ENCODE data around the gene SEMA6B. TPM values are rescaled to one million over a fixed set of nuclear protein-coding genes. Genes with fewer than 3 reads are reported as not detected.

The SEMA6B gene
- total and polyA plus RNA-seq, 2 of the 4 experiments (the other 2 are of a cell fraction) = 0.18 to 0.72 TPM

GRCh38 chr19:4583961-4584669 is 24.6 kb upstream of the SEMA6B start:
- intact Hi-C loops (cut with micrococcal nuclease) = no loop called here
- Histone ChIP-seq H3K4me3 (ENCODE audit: insufficient read depth, low read depth, low read length) (peak overlapping the region; percentile 33), H2BK20ac (ENCODE audit: low read depth, low read length) (no peak overlapping the region), H3K27me3 (ENCODE audit: control insufficient read depth, insufficient read depth, low read length) (peaks cover 60% of the 10 kb centered on the region), H3K18ac (ENCODE audit: low read depth, low read length) (no peak overlapping the region), H3K4me1 (ENCODE audit: control insufficient read depth, insufficient read depth, low read length) (peaks cover 3% of the 10 kb centered on the region; the same call in 1 of the 2 replicates), H3K9me1 (ENCODE audit: insufficient read depth, low read length) (no peaks in the 10 kb centered on the region), H4K91ac (ENCODE audit: insufficient read depth, low read depth, low read length) (no peak overlapping the region), H3K9ac (ENCODE audit: low read depth, low read length) (no peak overlapping the region), H2BK15ac (ENCODE audit: low read depth, low read length) (no peak overlapping the region), H4K5ac (ENCODE audit: low read depth, low read length) (no peak overlapping the region), H4K20me1 (ENCODE audit: insufficient read depth, low read length) (no peaks in the 10 kb centered on the region; the same call in 1 of the 2 replicates), H3K79me1 (ENCODE audit: low read depth in 1 of 2, low read length in 2 of 2) (no peaks in the 10 kb centered on the region), H3K4me2 (ENCODE audit: low read depth, low read length) (peak overlapping the region; percentile 50), H3K14ac (replicated peaks; ENCODE audit: low read depth, low read length) (no peak overlapping the region), H3K27ac (ENCODE audit: insufficient read depth, low read length) (no peak overlapping the region), H2BK120ac (ENCODE audit: low read depth, low read length) (no peak overlapping the region), H3K36me3 (ENCODE audit: control insufficient read depth, insufficient read depth, low read length) (no peaks in the 10 kb centered on the region), H2BK5ac (ENCODE audit: low read depth, low read length, poor library complexity, severe bottlenecking) (no peak overlapping the region), H2AFZ (replicated peaks; ENCODE audit: low read length, poor library complexity) (peak overlapping the region; percentile 92), H2AK5ac (ENCODE audit: low read depth, low read length) (no peak overlapping the region), H4K8ac (ENCODE audit: low read depth in 2 of 2, low read length in 2 of 2) (0 out of 4 replicates have a peak overlapping the region, but pooled peaks of 1 of the 2 experiments have one; percentile 15), H2AK9ac (replicated peaks; ENCODE audit: low read depth, low read length, poor library complexity) (peak overlapping the region; percentile 65), H3K56ac (ENCODE audit: extremely low read depth, insufficient read depth, low read length) (no peak overlapping the region), H3K4ac (ENCODE audit: low read depth, low read length) (no peak overlapping the region), H3K9me3 (ENCODE audit: control insufficient read depth, insufficient read depth, low read length) (no peaks in the 10 kb centered on the region), H3K23ac (ENCODE audit: low read depth, low read length) (no peak overlapping the region)
- 0 out of 2 replicates have a peak, but pooled peaks have one; percentile 20 for TF ChIP-seq MAZ (IDR thresholded peaks at IDR 0.05; ENCODE audit: borderline replicate concordance, low read depth, low read length)
- no peak for TF ChIP-seq RFX5 (IDR thresholded peaks at IDR 0.05; ENCODE audit: low read depth, low read length)
- DNase-seq (no peak), ATAC-seq (ENCODE audit: low read depth) (peak; percentile 75)
- CTCF ChIA-PET = no interaction called here
- WGBS, 2 experiments (ENCODE audit: extremely low coverage in 2 of 2, insufficient read length in 1 of 2) = 2% methylated on average over 20 of the region's 49 CpGs; no CpG with 5 or more reads in 1 of the 2 experiments
- in situ Hi-C loops (cut with MboI; ENCODE audit: low sequenced_read_pairs) = no loop called here
- dilution Hi-C loops (cut with HindIII; ENCODE audit: low sequenced_read_pairs, unreplicated experiment) = no loop called here
- POLR2A ChIA-PET (ENCODE audit: unreplicated experiment) = no interaction called here
- BruUV-seq (replicated peaks) = no TSS peak
